Kidney (tissue), 14 donors: ENCODE results near the gene TMEM53. TPM values are rescaled to one million over a fixed set of nuclear protein-coding genes. Genes with fewer than 3 reads are reported as not detected.

Source experiments
- DNase-seq, 5 donors: peaks; one replicate each; pipeline ENCODE4 v3.0.0-alpha.2; 2013 to 2020
- FAIRE-seq: peaks from 2 replicates; lab custom pipeline; 2012; peaks lifted over from hg19 to GRCh38; lab: Jason Lieb, UNC
- H3K27ac ChIP-seq, 2 donors: one replicate each; pipeline ENCODE4 v1.7.0; 2013; ENCODE audit warnings: low read depth in 2 of 2, low read length in 2 of 2, inconsistent platforms in 1 of 2
- H3K27me3 ChIP-seq: one replicate; pipeline ENCODE4 v1.7.1; 2013; ENCODE audit warnings: low read length, inconsistent platforms; ENCODE audit not compliant: control insufficient read depth, insufficient read depth
- H3K36me3 ChIP-seq, 3 donors: one replicate each; pipeline versions ENCODE4 v1.7.0 to v1.7.1; 2013; ENCODE audit warnings: low read length in 3 of 3, control low read depth in 1 of 3, inconsistent platforms in 1 of 3; ENCODE audit not compliant: insufficient read depth in 3 of 3, control insufficient read depth in 2 of 3
- H3K4me1 ChIP-seq, 3 donors: one replicate each; pipeline versions ENCODE4 v1.7.0 to v1.7.1; 2013; ENCODE audit warnings: low read length in 3 of 3, inconsistent platforms in 1 of 3, low read depth in 1 of 3; ENCODE audit not compliant: control insufficient read depth in 2 of 3, insufficient read depth in 2 of 3
- H3K4me3 ChIP-seq, 3 donors: one replicate each; pipeline versions ENCODE4 v1.7.0 to v1.8.1; 2013; ENCODE audit warnings: low read length in 3 of 3, control low read depth in 1 of 3, inconsistent platforms in 1 of 3
- H3K9ac ChIP-seq, 3 donors: one replicate each; pipeline versions ENCODE4 v1.7.0 to v1.7.1; 2013; ENCODE audit warnings: low read length in 3 of 3, control low read depth in 1 of 3, inconsistent platforms in 1 of 3
- H3K9me3 ChIP-seq, 3 donors: one replicate each; pipeline versions ENCODE4 v1.7.0 to v1.7.1; 2013; ENCODE audit warnings: low read length in 3 of 3, control low read depth in 1 of 3, inconsistent platforms in 1 of 3; ENCODE audit not compliant: control insufficient read depth in 2 of 3, insufficient read depth in 1 of 3
- intact Hi-C: fragments of 100-400 bp; cut with DNase I; formaldehyde crosslinking; loops from one replicate; pipeline ENCODE4 v1.11.1; 2022
- polyA plus RNA-seq: library from polyadenylated mRNA; stranded (reverse); fragments of 350-450 nt; fragmentation: Illumina TruSeq; extraction: RNeasy Lipid Tissue Mini Kit (QIAGEN cat#74804); gene quantifications from one replicate; pipeline ENCODE4 v1.2.3, GENCODE V29; 2014; ENCODE audit warnings: low read depth, low replicate concordance; ENCODE audit not compliant: insufficient read depth
- total RNA-seq: library from RNA; stranded (reverse); fragmentation: NEBNext Ultra II Directional; extraction: Animal tissue kit (Norgen Biotek cat#: 25700); gene quantifications from one replicate; pipeline ENCODE4 v1.2.1, GENCODE V29; 2021
- TF ChIP-seq, protein P1 (sequence below): IDR thresholded peaks from 3 replicates; pipeline ENCODE4 v1.5.1; 2012; ENCODE audit warnings: mild to moderate bottlenecking, moderate library complexity, borderline replicate concordance; ENCODE audit not compliant: insufficient read depth; ENCODE audit errors: extremely low read depth
- donor health status: control.
- donor health status: control.
- donor health status: control.
- donor health status: control.
- donor health status: control.
- donor health status: DM: yes; HTN: yes; CAD: no.
- donor health status: Normal renal cell carcinoma (clear cell type).

TMEM53 gene
- total and polyA plus RNA-seq, 2 donors from 2014 or later = 16.4 to 45.0 TPM

DNA sequence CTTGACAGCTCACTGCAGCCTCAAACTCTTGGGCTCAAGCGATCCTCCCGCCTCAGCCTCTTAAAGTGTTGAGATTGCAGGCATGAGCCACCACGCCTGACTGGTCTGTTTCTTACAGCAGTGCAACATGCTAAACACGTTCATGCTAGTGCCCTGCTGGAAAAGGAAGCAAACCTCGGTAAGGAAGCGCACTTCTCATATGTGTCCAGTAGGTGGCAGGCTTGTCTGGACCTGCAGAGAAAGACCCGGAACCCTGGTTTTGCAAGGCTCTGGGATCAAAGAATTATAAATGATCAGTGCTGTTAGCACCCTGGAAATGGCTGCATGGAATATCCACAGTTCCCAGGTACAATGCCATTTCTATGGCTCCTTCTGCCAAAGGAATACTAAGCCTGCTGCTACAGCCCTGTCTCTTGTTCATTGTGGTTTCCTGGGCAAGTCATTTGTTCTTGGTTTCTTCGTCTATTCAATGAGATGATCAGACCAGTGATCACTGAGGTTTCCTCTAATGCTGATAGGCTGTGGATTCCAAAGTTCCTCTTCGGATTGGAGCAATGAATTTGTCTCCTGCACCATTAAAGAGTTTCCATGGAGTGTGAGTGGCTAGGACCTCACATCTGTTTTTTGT lies 40.8 kb upstream of the TMEM53 start:
- intact Hi-C loops = no loop called here

DNA sequence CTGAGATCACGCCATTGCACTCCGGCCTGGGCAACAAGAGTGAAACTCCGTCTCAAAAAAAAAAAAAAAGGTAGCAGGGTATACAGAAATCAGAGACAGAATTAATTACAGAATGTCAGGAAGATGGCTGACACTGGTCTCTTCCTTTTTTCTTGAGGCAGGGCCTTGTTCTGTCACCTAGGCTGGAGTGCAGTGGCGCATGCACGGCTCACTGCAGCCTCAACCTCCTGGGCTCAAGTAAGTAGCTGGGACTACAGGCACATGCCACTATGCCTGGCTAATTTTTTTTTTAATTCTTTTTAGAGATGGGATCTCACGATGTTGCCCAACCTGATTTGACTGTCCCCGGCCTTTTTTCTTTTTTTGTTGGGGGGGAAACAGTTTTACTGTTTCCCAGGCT lies 40.3 kb upstream of the TMEM53 start:
- DNase-seq (no peak), FAIRE-seq (no peak)
- no peaks in the 10 kb centered on the region for H3K36me3 ChIP-seq
- no peak overlapping the region for H3K9ac ChIP-seq
- no peaks in the 10 kb centered on the region for H3K27me3 ChIP-seq
- H3K27ac ChIP-seq = no peak overlapping the region
- intact Hi-C loops = no loop called here
- TF ChIP-seq, protein P1, sequence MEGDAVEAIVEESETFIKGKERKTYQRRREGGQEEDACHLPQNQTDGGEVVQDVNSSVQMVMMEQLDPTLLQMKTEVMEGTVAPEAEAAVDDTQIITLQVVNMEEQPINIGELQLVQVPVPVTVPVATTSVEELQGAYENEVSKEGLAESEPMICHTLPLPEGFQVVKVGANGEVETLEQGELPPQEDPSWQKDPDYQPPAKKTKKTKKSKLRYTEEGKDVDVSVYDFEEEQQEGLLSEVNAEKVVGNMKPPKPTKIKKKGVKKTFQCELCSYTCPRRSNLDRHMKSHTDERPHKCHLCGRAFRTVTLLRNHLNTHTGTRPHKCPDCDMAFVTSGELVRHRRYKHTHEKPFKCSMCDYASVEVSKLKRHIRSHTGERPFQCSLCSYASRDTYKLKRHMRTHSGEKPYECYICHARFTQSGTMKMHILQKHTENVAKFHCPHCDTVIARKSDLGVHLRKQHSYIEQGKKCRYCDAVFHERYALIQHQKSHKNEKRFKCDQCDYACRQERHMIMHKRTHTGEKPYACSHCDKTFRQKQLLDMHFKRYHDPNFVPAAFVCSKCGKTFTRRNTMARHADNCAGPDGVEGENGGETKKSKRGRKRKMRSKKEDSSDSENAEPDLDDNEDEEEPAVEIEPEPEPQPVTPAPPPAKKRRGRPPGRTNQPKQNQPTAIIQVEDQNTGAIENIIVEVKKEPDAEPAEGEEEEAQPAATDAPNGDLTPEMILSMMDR = no peak
- H3K4me3 ChIP-seq = no peak overlapping the region
- H3K9me3 ChIP-seq = no peaks in the 10 kb centered on the region
- H3K4me1 ChIP-seq = peaks cover 0 to 3% (median 0%) of the 10 kb centered on the region in 3 donors

More for the DNA sequence above, 40.8 kb upstream of the TMEM53 start:
- Histone ChIP-seq H3K27ac (no peak overlapping the region), H3K36me3 (no peaks in the 10 kb centered on the region), H3K4me1 (peaks cover 0 to 3% (median 0%) of the 10 kb centered on the region in 3 donors), H3K9me3 (no peaks in the 10 kb centered on the region), H3K27me3 (no peaks in the 10 kb centered on the region), H3K4me3 (no peak overlapping the region), H3K9ac (no peak overlapping the region)
- DNase-seq = peak in 4 of 5 donors; percentile 75 to 87 (median 82)
- no peak for FAIRE-seq
- TF ChIP-seq, protein P1 = peak; percentile 87

DNA sequence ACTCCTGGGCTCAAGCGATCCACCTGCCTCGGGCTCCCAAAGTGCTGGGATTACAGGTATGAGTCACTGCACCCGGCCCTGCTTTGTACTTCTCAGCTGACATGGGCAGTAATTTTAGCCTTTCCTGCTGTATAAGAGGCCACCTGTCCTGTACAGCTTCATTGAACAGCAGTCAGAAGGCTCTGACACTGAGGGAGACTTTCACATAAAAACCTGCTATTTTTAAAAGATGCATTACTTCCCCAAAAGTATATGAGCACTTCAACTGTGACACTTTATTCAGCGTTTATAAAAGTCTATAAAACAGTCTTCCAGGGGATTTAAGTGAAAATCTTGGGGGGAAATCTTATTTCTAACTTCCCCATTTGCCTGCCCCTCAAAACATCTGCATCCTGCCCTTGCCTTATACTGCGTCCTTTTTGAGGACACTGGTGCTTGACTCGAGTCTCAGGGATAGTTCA lies 39.1 kb upstream of the TMEM53 start:
- intact Hi-C loops = no loop called here
- Histone ChIP-seq H3K36me3 (no peaks in the 10 kb centered on the region), H3K27me3 (no peaks in the 10 kb centered on the region), H3K9me3 (no peaks in the 10 kb centered on the region), H3K27ac (no peak overlapping the region), H3K4me1 (peaks cover 0 to 3% (median 0%) of the 10 kb centered on the region in 3 donors), H3K4me3 (no peak overlapping the region), H3K9ac (no peak overlapping the region)
- no peak for FAIRE-seq
- TF ChIP-seq, protein P1 = no peak
- DNase-seq = peak in 2 of 5 donors; percentile 24 to 57
